K562 (cell line): Measurements from ENCODE around the gene GTF3C1. TPM values are rescaled to one million over a fixed set of nuclear protein-coding genes. Genes with fewer than 3 reads are reported as not detected.

Source experiments
- STAT5A ChIP-seq: IDR thresholded peaks from 2 replicates; pipeline ENCODE4 v1.6.1; 2012; ENCODE audit warnings: low read length, inconsistent platforms, borderline replicate concordance
- polyA plus RNA-seq, 8 experiments: library from polyadenylated mRNA; depleted of rRNA in 4 of 8; stranded (reverse) in 5 of 8; unstranded in 3 of 8; fragments of >200 nt; fragmentation: Nextera tagmentation in 2 of 8; fragmentation: Illumina TruSeq in 1 of 8; extraction: Ambion mirVana in 2 of 8; extraction: Trizol in 1 of 8; gene quantifications; 2 replicates each; pipeline versions ENCODE4 v1.2.1 to v1.2.3, GENCODE V29; 2011 to 2014; ENCODE audit warnings: inconsistent platforms in 1 of 8, missing spikeins in 1 of 8
- total RNA-seq, 7 experiments: library from RNA; depleted of rRNA in 6 of 7; stranded (reverse); fragments of >200 nt in 6 of 7; fragmentation: Illumina TruSeq in 2 of 7; extraction: Trizol in 2 of 7; gene quantifications; 2 replicates each; pipeline versions ENCODE4 v1.2.1 to v1.2.3, GENCODE V29; 2011 to 2021; ENCODE audit warnings: low replicate concordance in 1 of 7
- TF ChIP-seq, protein P1 (sequence below): fragments of 200-600 bp; sonication (generic); IDR thresholded peaks from one replicate; pipeline ENCODE4 v1.6.1; 2012; ENCODE audit warnings: mild to moderate bottlenecking, low read depth, low read length, inconsistent platforms

GTF3C1 gene
- total and polyA plus RNA-seq, 9 of the 15 experiments (the other 6 are each of a cell fraction or from before 2014, with no cell fraction given): 0.72 to 63.6 (median 30.9) TPM

DNA sequence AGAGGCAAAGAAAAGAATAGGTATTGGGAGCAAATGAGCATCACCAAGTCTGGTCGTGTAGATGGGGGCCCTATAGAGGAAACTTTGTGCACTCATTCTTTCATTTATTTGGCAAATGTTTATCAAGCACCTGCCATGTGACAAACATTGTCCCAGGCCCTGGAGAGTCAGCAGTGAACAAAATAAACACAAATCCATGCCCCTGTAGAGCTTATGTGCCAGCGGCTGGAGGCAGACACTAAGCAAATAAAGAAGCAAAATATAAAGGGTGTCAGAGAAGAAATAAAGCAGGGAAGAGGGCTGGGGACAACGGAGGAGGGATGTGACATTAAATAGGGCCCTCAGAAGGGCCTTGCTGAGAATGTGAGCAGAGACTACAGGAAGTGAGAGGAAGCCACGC is 45.8 kb upstream of the GTF3C1 start (continued):
- TF ChIP-seq, protein P1, sequence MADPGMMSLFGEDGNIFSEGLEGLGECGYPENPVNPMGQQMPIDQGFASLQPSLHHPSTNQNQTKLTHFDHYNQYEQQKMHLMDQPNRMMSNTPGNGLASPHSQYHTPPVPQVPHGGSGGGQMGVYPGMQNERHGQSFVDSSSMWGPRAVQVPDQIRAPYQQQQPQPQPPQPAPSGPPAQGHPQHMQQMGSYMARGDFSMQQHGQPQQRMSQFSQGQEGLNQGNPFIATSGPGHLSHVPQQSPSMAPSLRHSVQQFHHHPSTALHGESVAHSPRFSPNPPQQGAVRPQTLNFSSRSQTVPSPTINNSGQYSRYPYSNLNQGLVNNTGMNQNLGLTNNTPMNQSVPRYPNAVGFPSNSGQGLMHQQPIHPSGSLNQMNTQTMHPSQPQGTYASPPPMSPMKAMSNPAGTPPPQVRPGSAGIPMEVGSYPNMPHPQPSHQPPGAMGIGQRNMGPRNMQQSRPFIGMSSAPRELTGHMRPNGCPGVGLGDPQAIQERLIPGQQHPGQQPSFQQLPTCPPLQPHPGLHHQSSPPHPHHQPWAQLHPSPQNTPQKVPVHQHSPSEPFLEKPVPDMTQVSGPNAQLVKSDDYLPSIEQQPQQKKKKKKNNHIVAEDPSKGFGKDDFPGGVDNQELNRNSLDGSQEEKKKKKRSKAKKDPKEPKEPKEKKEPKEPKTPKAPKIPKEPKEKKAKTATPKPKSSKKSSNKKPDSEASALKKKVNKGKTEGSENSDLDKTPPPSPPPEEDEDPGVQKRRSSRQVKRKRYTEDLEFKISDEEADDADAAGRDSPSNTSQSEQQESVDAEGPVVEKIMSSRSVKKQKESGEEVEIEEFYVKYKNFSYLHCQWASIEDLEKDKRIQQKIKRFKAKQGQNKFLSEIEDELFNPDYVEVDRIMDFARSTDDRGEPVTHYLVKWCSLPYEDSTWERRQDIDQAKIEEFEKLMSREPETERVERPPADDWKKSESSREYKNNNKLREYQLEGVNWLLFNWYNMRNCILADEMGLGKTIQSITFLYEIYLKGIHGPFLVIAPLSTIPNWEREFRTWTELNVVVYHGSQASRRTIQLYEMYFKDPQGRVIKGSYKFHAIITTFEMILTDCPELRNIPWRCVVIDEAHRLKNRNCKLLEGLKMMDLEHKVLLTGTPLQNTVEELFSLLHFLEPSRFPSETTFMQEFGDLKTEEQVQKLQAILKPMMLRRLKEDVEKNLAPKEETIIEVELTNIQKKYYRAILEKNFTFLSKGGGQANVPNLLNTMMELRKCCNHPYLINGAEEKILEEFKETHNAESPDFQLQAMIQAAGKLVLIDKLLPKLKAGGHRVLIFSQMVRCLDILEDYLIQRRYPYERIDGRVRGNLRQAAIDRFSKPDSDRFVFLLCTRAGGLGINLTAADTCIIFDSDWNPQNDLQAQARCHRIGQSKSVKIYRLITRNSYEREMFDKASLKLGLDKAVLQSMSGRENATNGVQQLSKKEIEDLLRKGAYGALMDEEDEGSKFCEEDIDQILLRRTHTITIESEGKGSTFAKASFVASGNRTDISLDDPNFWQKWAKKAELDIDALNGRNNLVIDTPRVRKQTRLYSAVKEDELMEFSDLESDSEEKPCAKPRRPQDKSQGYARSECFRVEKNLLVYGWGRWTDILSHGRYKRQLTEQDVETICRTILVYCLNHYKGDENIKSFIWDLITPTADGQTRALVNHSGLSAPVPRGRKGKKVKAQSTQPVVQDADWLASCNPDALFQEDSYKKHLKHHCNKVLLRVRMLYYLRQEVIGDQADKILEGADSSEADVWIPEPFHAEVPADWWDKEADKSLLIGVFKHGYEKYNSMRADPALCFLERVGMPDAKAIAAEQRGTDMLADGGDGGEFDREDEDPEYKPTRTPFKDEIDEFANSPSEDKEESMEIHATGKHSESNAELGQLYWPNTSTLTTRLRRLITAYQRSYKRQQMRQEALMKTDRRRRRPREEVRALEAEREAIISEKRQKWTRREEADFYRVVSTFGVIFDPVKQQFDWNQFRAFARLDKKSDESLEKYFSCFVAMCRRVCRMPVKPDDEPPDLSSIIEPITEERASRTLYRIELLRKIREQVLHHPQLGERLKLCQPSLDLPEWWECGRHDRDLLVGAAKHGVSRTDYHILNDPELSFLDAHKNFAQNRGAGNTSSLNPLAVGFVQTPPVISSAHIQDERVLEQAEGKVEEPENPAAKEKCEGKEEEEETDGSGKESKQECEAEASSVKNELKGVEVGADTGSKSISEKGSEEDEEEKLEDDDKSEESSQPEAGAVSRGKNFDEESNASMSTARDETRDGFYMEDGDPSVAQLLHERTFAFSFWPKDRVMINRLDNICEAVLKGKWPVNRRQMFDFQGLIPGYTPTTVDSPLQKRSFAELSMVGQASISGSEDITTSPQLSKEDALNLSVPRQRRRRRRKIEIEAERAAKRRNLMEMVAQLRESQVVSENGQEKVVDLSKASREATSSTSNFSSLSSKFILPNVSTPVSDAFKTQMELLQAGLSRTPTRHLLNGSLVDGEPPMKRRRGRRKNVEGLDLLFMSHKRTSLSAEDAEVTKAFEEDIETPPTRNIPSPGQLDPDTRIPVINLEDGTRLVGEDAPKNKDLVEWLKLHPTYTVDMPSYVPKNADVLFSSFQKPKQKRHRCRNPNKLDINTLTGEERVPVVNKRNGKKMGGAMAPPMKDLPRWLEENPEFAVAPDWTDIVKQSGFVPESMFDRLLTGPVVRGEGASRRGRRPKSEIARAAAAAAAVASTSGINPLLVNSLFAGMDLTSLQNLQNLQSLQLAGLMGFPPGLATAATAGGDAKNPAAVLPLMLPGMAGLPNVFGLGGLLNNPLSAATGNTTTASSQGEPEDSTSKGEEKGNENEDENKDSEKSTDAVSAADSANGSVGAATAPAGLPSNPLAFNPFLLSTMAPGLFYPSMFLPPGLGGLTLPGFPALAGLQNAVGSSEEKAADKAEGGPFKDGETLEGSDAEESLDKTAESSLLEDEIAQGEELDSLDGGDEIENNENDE: no peak
- TF ChIP-seq STAT5A: no peak
